OCI-LY7 (cell line): ENCODE results near the gene CRYBA4.

Experiments used
- EZH2phosphoT487 ChIP-seq: fragments of 200-600 bp; sonication (generic); IDR thresholded peaks from 2 replicates; pipeline ENCODE4 v1.6.1; 2018; ENCODE audit warnings: low read depth, borderline replicate concordance, mild to moderate bottlenecking, mixed run types, antibody characterized with exemption, low read length, moderate library complexity, mixed read lengths
- TF ChIP-seq, protein P1 (sequence below): fragments of 200-600 bp; sonication (generic); conservative IDR thresholded peaks from 2 replicates; pipeline ENCODE4 v1.5.1; 2014; ENCODE audit warnings: mild to moderate bottlenecking, antibody characterized with exemption, low read length, moderate library complexity, mixed read lengths

DNA sequence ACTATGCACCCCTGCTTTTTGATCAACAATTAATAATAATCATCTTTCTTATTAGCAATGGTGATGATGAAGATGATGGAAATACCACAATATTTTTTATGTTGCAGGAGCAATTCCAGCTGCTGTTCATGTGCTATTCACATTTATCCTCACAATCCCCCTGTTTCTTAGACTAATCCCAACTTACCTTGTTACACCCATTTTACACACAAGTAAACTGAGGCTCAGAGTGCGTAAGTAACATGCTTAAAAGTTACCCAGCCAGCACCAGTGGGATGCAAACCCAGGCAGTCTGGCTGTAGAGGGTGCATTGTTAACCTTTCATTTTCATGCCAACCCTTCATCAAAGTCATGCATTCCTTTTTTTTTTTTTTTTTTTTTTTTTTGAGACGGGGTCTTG lies 1.6 kb upstream of the CRYBA4 start:
- TF ChIP-seq, protein P1, sequence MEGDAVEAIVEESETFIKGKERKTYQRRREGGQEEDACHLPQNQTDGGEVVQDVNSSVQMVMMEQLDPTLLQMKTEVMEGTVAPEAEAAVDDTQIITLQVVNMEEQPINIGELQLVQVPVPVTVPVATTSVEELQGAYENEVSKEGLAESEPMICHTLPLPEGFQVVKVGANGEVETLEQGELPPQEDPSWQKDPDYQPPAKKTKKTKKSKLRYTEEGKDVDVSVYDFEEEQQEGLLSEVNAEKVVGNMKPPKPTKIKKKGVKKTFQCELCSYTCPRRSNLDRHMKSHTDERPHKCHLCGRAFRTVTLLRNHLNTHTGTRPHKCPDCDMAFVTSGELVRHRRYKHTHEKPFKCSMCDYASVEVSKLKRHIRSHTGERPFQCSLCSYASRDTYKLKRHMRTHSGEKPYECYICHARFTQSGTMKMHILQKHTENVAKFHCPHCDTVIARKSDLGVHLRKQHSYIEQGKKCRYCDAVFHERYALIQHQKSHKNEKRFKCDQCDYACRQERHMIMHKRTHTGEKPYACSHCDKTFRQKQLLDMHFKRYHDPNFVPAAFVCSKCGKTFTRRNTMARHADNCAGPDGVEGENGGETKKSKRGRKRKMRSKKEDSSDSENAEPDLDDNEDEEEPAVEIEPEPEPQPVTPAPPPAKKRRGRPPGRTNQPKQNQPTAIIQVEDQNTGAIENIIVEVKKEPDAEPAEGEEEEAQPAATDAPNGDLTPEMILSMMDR: no peak
- no peak for TF ChIP-seq EZH2phosphoT487
